ENCODE results near the gene ST7L. TPM values are rescaled to one million over a fixed set of nuclear protein-coding genes. Genes with fewer than 3 reads are reported as not detected.
"Not testable (repeated sequence)": the region's sequence is repeated elsewhere in the genome, so short reads cannot be mapped to it uniquely, and the experiment has no call there.

Gene ST7L
- polyA plus RNA-seq, 4 donors, result 6.3 to 17.0 (median 13.5) TPM

GRCh38 chr1:112487686-112488085, 131.3 kb downstream of the ST7L start:
- not testable (repeated sequence) for H3K9me3 ChIP-seq (ENCODE audit: control insufficient read depth in 2 of 2, insufficient read depth in 1 of 2, low read depth in 1 of 2, low read length in 1 of 2); FAIRE-seq; H3K4me3 ChIP-seq (ENCODE audit: low read depth in 1 of 3, low read length in 3 of 3); H3K36me3 ChIP-seq (ENCODE audit: control insufficient read depth in 3 of 3, insufficient read depth in 2 of 3, low read depth in 1 of 3, low read length in 3 of 3); H3K27me3 ChIP-seq (ENCODE audit: control insufficient read depth in 3 of 3, insufficient read depth in 3 of 3, low read length in 3 of 3); H3K4me1 ChIP-seq (ENCODE audit: control insufficient read depth in 3 of 3, insufficient read depth in 2 of 3, low read depth in 1 of 3, low read length in 2 of 3); H3K27ac ChIP-seq (ENCODE audit: low read depth in 1 of 3, low read length in 2 of 3); DNase-seq
- 84 to 94% (median 84%) methylated on average over 6 of the region's 6 CpGs for WGBS, 3 donors

GRCh38 chr1:112486063-112486462, 132.9 kb downstream of the ST7L start:
- DNase-seq; H3K4me3 ChIP-seq (ENCODE audit: low read depth in 1 of 3, low read length in 3 of 3); H3K4me1 ChIP-seq (ENCODE audit: control insufficient read depth in 3 of 3, insufficient read depth in 2 of 3, low read depth in 1 of 3, low read length in 2 of 3); H3K27me3 ChIP-seq (ENCODE audit: control insufficient read depth in 3 of 3, insufficient read depth in 3 of 3, low read length in 3 of 3); H3K27ac ChIP-seq (ENCODE audit: low read depth in 1 of 3, low read length in 2 of 3); H3K36me3 ChIP-seq (ENCODE audit: control insufficient read depth in 3 of 3, insufficient read depth in 2 of 3, low read depth in 1 of 3, low read length in 3 of 3); H3K9me3 ChIP-seq (ENCODE audit: control insufficient read depth in 2 of 2, insufficient read depth in 1 of 2, low read depth in 1 of 2, low read length in 1 of 2); FAIRE-seq: not testable (repeated sequence)
- 80 to 95% (median 92%) methylated on average over 1 of the region's 1 CpG for WGBS, 3 donors

- H3K4me1 ChIP-seq (ENCODE audit: control insufficient read depth in 3 of 3, insufficient read depth in 2 of 3, low read depth in 1 of 3, low read length in 2 of 3), result no peaks in the 10 kb centered on the region
- no peak overlapping the region for H3K27ac ChIP-seq (ENCODE audit: low read depth in 1 of 3, low read length in 2 of 3)
- H3K4me3 ChIP-seq (ENCODE audit: low read depth in 1 of 3, low read length in 3 of 3), result no peak overlapping the region
- no peaks in the 10 kb centered on the region for H3K27me3 ChIP-seq (ENCODE audit: control insufficient read depth in 3 of 3, insufficient read depth in 3 of 3, low read length in 3 of 3)
- 91 to 97% (median 96%) methylated on average over 1 of the region's 1 CpG for WGBS, 3 donors
- DNase-seq (no peak), FAIRE-seq (no peak)
- H3K36me3 ChIP-seq (ENCODE audit: control insufficient read depth in 3 of 3, insufficient read depth in 2 of 3, low read depth in 1 of 3, low read length in 3 of 3), result peaks cover 0 to 2% (median 0%) of the 10 kb centered on the region in 3 donors
- peaks cover 0 to 31% of the 10 kb centered on the region in 2 donors for H3K9me3 ChIP-seq (ENCODE audit: control insufficient read depth in 2 of 2, insufficient read depth in 1 of 2, low read depth in 1 of 2, low read length in 1 of 2)
Measured at GRCh38 chr1:112478314-112478713, 140.6 kb downstream of the ST7L start.

- Histone ChIP-seq H3K4me1 (ENCODE audit: control insufficient read depth in 3 of 3, insufficient read depth in 2 of 3, low read depth in 1 of 3, low read length in 2 of 3) (no peaks in the 10 kb centered on the region), H3K4me3 (ENCODE audit: low read depth in 1 of 3, low read length in 3 of 3) (no peak overlapping the region), H3K27me3 (ENCODE audit: control insufficient read depth in 3 of 3, insufficient read depth in 3 of 3, low read length in 3 of 3) (no peaks in the 10 kb centered on the region), H3K27ac (ENCODE audit: low read depth in 1 of 3, low read length in 2 of 3) (no peak overlapping the region), H3K36me3 (ENCODE audit: control insufficient read depth in 3 of 3, insufficient read depth in 2 of 3, low read depth in 1 of 3, low read length in 3 of 3) (peaks cover 0 to 2% (median 0%) of the 10 kb centered on the region in 3 donors), H3K9me3 (ENCODE audit: control insufficient read depth in 2 of 2, insufficient read depth in 1 of 2, low read depth in 1 of 2, low read length in 1 of 2) (peaks cover 0 to 31% of the 10 kb centered on the region in 2 donors)
- FAIRE-seq, result no peak
- no peak for DNase-seq
Measured at GRCh38 chr1:112477550-112477949, 141.4 kb downstream of the ST7L start.

Other genes starting within 250 kb of the ST7L start
- gene CTTNBP2NL, start 222.9 kb downstream of the ST7L start, polyA plus RNA-seq, result 10 to 100 TPM in 1 of 4 donors, 1 to 10 TPM in 3; 3.8 to 27.5 (median 6.6) TPM
- gene WNT2B, start 110.2 kb downstream of the ST7L start, polyA plus RNA-seq, result 1 to 10 TPM; 1.6 to 4.3 (median 3.6) TPM
- 100 to 1,000 TPM in 2 of 4 donors, 10 to 100 TPM in 2; 76.2 to 111 (median 92.4) TPM for gene CAPZA1, start 691 bp upstream of the ST7L start, polyA plus RNA-seq
- 100 to 1,000 TPM in 2 of 4 donors, 10 to 100 TPM in 2; 53.2 to 222 (median 118) TPM for gene MOV10, start 55.5 kb upstream of the ST7L start, polyA plus RNA-seq
- gene RHOC, start 88.0 kb upstream of the ST7L start, polyA plus RNA-seq, result 1,000 to 10,000 TPM in 2 of 4 donors, 100 to 1,000 TPM in 2; 235 to 1,126 (median 700) TPM
- gene PPM1J, start 96.2 kb upstream of the ST7L start, polyA plus RNA-seq, result under 1 TPM in 2 of 4 donors, not detected in 2; 0.35 to 1.00 TPM